Activated effector memory CD4-positive, alpha-beta T cell treated with Interleukin-2 at 50 U/mL for 16 hours (primary cell): ENCODE data around the gene BRF1.

Experiments
- DNase-seq: peaks from one replicate; pipeline ENCODE4 v3.0.0-alpha.2; 2020

BRF1 gene

DNA sequence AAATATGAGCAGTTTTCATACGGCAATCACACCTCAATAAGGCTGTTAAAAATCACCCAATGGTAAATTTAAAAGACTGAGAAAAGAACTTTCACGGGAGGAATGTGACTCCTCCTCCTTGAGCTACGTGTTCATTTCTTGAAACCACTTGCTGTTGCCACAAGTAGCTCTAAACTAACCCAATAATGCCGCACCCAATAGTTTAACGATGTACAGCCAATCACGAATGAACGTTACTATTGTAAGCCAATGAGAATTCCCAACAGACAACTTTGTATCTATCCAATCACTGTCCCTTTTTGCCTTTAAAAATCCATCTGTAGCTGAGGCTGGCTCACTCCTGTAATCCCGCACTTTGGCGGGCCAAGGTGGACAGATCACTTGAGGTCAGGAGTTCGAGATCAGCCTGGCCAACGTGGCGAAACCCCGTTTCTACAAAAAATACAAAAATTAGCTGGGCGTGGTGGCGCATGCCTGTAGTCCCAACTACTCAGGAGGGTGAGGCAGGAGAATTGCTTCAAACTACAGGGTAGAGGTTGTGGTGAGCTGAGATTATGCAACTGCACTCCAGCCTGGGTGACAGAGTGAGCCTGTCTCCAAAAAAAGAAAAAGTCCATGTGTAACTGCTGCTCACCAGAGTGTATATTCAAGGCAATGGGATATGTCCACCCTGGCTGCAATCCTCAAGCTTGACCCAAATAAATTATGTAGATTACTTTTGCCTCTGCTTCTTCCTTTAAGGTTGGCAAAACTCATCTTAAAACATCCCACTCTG lies 76.8 kb downstream of the BRF1 start:
- no peak for DNase-seq

DNA sequence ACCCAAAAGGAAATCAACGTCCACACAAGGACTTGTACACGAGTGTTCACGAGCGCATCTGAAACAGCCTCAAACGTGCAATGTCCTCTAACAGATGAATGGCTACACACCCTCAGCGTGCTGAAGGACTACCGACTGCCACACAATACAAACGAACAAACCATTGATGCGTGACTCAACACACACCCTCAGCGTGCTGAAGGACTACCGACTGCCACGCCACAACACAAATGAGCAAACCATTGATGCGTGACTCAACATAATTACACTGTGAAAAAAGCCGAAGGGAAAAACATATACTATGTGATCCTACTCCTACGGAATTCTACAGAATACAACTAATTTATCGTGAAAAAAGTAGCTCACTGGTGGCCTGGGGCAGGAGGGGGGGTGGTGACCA lies 77.5 kb downstream of the BRF1 start:
- DNase-seq = no peak

DNA sequence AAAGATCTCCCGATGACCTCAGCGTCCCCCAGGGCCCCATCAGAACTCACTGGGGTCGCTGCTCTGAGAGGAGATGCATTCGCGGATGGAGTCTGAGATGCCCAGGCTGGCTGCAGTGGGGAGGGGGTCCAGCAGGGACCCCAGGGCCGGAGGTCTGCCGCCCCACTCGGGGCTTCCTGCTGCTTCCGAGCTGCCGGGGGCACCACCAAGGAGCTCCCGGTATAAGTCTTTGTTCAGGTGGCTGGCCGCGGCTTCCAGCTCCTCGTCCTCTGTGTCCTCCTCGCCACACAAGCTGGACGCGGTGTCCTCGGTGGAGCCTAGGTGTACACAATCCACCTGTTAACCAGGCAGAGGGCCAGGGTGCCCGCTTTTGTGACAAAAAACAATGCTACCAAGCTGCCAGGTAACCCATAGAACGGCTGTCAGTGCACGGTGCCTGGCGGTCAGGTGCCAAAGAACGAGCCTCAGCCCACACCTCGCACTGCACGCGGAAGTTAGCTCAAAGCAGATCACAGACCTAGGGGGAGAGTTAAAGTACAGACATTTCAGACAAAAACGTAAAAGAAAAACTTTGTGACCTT lies 79.1 kb downstream of the BRF1 start:
- no peak for DNase-seq

DNA sequence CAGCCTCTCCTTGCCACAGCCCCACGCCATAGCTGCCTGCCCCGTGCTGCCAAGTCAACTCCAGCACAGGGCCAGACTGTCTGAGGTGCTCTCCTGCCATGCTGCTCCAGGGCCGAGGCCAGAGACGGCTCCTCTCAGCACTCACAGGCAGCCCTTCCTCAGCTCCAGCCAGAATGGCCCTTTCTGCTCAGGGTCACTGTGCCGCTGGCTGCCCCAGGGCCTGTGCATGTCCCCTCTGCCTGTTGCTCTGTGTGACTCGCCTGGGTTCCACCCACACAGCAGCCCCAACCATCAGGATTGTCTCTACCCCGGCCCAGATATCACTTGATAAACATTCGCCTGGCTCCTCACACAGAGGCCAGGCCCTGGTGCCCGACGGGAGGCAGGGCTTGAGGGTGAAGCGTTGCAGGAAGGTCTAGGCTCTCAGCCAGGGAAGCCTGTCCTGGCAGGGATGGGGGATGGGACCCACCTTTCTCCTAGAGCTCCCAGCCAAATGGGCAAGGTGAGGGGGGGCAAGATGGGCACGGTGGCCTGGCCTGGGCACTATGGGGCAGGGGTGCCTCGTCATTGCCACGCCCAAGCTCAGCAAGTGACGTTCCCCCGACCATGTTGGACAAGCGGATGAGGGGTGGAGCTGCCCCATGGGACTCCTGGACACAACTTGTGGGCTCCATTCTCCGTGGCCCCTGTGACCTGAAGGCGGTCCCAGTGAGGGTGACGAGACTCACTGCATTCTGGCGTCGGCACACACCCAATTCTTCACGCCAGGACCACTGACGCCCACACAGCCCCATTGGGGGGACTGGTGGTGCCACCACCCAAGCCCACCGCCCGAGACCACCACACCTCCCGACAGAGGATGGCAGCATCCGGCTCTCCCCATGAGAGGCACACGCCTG lies 79.9 kb downstream of the BRF1 start:
- DNase-seq = no peak

DNA sequence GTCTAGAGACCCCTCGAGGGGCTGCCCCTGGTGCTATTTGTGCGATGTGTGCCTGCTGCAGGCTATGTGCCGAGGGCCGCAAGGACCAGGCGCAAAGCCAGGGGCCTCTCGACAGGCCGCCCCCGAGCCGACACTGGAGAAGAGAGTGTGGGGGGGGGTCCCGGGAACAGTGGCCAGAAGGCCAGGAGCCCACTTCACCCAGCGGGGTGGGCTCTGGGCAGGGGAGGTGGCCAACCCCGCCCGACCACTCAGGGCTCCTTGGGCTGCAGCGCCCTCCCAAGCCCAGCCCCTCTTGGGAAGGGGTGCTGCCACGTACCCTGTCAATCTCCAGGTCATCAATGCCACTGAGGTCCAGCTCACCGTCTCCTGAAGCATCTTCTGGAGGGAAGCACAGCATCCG lies 81.0 kb downstream of the BRF1 start:
- no peak for DNase-seq

DNA sequence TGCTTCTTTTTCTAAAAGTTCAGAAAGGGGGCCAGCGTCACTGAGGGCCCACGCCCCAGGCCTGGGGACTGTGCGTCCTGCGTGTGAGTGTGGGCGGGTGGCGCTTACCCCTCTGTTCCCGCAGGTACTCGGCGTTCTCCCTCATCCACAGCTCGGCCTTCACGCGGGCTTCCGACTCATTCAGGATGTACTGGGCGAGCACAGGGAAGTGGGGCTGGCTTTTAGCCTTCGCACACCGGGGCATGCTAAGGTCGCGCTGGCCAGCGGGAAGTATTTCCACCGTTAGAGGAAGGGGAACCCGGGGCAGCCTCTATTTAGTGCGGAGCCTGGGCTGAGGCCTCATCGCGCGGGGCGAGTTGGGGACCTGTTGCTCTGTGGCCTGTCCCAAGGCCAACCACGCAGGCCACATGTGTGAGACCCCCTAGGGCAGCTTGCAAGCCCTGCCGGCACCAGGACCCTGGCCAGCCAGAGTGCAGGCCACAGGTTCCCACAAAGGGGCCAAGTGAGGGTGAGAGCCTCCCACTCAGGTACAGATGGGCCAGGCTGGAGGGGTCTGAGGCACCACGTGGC lies 81.7 kb downstream of the BRF1 start:
- no peak for DNase-seq

DNA sequence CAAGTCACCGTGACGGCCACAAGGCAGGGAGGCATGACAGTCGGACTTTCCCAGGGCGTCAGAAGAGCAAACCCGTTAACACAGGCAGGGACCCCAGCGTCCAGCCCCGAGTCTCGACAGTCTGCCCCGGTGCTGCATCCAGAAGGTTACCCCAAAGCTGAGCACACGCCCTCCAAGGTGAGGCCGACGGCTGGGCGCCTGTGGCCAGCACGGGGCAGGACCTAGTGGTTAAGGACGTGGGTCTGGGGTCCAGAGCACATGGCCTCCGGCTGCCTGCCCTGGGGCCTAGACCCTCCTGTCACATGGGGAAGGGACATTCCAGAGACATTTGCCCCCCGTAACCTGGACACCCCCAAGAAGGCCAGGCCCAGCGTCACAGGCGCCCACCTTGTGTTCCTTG lies 82.2 kb downstream of the BRF1 start:
- no peak for DNase-seq

DNA sequence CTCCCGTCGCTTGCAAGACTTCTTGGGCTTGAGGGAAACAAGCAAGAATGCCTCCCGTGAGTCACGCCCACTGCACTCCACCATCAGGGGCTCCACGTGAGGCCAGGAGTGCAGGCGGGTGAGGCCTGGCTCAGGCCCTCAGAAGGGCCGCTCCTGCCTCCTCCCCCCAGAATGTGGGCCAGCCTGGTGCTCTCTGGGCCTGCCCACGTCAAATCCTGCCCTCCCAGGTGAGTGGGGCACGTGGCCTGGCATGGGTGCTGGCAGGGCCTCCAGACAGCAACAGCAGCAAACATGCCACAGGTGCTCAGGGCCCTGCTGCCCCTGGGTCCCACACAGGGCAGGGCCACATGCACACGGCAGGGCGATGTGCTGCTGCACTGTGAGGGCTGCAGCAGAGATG lies 83.0 kb downstream of the BRF1 start:
- DNase-seq = no peak

DNA sequence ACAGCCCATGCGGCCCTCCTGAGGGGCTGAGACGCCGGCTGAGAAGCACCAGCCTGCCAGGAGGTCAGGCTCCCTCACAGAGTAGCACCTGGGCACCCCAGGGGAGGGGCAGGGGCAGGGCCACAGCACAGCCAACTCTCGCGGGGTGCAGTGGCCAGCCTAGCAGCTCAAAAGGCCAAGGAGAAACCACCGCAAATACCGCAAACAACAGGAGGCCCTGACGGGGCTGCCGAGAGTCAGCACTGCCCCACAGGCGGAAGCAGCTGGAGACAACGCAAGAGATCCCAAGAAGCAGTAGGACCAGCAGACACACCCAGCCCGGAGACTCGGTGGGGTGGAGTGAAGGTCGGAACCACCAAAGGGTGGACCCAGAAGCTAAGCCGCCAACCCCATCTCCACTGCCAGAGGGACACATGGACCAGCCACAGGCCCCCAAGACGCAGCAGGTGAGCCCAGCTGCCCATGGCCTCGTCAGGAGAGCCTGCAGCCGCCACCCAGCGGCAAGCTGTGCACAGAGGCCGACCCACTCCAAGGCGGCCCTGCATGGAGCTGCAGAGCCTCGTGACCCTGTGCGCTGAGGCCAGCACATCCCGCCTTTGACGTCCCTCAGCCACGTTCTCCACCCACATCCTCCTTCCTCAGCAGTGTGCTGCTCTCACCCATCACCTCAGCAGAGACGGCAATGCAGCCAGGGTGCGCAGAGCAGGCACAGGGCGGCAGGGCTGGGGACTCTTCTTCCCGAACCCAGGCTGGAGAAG lies 84.1 kb downstream of the BRF1 start:
- no peak for DNase-seq

DNA sequence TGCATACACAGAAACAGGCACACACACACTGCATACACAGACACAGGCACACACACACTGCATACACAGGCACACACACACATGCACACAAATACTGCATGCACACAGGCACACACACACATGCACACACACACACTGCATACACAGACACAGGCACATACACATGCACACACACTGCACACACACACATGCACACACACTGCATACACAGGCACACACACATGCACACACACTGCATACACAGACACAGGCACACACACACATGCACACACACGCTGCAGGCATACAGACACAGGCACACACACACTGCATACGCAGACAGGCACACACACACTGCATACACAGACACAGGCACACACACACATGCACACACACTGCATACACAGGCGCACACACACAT lies 85.2 kb downstream of the BRF1 start:
- no peak for DNase-seq

DNA sequence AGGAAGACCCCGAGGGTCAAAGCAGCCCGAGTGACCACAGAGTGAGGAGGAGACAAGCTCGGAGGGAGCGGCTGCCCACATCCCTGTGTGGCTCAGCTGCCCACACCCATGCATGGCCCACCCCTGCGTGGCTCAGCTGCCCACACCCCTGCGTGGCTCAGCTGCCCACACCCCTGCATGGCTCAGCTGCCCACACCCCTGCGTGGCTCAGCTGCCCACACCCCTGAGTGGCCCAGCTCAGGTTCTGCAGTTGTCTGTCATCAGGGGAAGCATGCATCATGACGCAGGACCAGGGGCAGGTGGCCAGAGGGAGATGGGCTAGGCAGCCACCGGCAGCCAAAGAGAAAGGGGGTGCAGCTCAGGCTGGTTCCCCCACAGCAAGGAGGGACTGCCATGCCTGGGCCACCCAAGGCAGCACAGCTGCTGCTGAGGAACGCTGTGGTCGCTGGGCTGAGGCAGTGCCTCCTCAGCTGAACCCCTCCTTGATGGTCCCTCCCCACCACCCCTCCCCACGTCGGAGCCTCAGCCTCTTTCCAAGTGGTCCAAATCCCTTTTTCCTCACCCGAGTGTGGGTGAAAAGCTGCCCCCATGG lies 86.4 kb downstream of the BRF1 start:
- no peak for DNase-seq

DNA sequence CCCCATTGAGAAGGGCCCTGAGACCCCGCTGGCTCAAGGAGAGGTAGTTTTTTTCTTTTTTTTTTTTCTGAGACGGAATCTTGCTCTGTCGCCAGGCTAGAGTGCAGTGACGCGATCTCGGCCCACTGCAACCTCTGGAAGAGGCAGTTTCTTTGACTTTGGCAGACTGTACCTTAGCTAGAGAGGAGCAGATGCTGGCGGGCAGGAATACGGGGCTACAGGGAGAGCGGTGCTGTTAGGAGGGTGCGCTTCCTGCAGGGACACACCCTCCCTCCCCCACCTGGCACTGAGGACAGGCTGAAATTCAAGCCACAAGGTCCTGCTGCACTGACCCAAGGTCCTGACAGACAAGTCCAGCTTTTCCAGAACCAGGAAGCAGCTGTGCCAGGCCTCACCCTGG lies 87.4 kb downstream of the BRF1 start:
- no peak for DNase-seq

DNA sequence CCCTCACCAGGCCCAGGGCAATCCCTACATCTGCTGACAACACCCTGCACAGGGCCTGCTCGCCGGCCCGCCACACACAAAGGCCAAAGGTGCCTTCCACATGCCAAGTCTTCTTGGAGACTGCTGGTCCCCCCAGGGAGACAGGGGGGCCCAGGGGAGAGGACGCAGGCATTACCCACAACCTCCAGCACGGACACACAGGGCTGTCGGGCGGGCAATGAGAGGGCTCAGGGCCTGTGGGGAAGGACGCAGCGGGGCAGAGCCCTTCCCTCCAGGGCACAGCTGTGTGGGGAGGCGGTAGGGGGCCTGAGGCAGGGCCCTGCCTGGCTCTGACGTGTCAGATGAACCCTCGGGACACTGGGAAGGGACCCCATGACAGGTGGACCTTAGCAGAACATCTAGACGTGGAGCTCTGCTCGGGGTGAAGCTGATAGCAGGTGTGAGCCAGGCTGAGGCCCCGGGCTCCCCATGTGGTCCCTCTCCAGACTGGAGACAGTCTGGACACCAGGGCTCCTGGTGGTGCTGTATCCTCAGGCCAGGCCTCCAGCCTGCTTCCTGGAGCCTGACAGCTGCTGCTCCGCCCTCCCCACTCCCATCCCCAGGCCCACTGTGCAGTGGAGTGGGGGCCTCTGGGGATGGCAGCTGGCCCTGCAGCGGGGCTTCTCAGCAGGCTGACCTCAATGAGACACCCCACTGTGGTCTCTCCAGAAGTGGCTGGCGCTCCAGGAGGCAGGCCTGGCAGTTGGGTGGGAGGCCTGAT lies 88.1 kb downstream of the BRF1 start:
- no peak for DNase-seq

DNA sequence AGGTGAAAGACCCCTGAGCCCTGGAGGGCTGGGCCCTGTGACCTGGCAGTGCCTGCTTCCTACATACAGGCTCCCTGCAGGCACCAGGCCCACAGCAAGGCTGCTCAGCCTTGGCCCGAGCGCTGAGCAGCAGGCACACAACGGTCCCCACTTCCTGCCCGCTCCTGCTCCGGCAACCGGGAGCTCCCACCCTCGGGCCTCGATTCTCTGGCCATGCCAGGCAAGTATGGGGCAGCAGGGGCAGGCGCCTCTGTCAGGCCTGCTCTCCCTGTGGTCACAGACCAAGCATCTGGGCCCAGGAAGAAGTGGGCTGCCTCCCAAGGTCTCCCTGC lies 89.1 kb downstream of the BRF1 start:
- no peak for DNase-seq

DNA sequence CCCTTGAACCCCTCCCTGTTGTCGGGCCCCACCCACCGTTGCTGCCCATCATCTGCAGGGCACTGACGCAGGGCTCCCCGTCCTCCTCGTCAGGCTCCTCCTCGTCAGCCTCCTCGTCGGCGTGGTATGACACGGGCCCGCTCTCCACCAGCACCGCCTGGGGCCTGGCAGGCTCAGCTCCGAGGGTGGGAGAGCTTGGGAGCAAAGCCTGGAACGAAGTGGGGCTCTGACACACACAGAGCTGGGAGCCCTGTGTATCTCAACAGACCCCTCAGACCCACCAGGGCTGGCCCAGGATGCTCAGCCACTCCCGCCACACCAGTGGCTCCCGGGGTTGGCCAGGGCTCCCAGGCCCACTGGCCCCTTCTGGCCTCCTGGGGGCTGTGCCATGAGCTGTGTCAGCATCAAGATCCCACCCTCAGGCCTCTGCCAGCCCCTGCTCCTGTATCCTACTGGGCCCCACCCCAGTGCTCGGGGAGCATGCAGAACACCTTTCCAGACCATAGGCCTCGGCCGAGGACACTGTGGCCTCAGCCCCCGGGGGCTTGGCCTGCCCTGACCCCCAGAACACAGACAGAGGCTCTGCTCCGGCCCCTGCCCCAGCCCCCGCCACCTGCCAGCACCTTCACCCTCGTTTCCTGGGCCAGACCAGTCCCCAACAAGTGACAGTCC lies 89.6 kb downstream of the BRF1 start:
- no peak for DNase-seq

DNA sequence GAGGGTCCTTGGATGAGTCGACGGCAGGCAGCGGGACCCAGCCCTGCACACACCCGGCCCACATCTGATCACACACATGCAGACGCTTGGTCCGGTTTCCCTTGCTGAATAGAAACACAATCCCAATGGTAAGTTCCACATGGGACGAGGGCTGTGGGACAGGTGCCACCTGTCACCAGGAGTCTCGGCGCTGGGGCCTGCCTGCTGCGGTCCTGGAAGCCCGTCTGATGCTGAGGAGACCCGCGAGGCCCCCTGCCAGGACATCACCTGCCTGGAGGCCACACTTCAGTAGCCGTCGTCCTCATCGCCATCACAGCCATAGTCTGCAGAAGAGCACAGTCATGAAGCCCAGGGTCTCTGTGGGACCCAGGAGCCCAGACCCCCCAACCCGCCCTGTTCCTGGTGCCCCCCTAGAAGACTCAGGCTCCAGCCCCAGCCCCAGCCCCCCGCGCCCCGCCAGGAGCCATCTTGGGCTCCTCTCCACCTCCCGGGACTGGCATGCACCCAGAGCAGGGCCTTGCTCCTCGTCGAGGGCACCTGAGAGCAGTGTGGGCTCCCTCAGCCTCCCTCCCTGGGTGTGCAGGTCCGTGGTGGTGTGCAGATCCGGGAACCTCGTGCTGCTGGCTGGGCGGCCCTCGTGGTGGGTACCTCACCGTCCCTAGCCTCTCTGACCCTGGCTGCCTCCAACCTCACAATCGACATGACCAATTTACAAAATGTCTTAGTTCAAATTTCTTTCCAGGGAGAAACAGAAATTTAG lies 90.4 kb downstream of the BRF1 start:
- no peak for DNase-seq

DNA sequence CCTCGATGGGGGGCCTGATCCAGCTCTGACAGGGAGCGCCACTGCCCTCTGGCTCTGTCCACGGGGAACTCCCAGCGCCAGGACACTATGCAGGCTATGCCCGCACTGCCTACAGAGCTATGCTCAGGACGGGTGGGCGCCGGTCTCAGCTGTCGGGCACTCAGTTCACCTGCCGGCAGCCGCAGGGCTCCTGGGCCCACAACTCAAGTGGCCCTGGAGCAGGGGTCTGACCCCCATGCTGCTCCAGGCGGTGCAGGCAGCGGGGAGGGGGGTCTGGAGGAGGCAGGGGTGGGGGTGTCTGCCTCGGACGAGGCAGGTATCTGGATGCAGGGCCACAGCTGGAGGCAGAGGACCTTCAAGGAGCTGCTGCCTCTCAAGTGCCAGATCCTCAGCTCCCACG lies 91.2 kb downstream of the BRF1 start:
- DNase-seq = no peak

DNA sequence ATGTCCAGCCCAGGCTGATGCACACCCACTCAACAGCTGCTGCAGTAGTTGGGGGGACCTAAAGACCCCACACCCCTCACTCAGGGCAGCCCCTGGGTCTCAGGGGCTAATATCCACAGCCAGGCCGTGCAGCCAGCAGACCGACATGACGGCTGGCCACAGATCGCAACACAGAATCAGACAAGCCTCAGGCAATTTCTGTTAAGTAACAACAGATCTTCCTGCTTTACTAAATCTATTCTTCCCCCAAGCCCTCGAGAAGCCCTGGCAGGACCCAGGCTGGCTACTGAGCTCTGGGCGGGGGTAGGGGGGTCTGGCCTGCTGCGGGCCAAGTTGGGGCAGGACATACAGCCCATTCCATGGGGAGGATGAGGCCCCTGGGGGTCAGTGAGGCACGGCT lies 91.7 kb downstream of the BRF1 start:
- no peak for DNase-seq

DNA sequence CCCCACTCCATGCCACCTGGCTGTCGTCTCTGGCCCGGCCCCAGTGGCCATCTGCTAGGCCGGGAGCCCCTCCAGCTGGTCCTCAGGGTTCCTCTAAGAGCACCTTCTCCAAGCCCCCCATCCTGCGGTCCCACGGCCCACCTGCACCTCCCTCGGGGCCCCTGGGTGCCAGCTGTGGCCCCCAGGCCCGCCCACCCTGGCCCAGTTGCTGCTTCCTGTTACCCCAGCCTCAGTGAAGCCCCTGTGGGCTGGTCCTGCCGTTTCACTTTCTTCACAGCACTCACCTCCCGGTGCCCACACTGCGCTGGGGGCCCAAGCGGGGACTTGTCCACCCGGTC lies 92.1 kb downstream of the BRF1 start:
- DNase-seq = no peak

DNA sequence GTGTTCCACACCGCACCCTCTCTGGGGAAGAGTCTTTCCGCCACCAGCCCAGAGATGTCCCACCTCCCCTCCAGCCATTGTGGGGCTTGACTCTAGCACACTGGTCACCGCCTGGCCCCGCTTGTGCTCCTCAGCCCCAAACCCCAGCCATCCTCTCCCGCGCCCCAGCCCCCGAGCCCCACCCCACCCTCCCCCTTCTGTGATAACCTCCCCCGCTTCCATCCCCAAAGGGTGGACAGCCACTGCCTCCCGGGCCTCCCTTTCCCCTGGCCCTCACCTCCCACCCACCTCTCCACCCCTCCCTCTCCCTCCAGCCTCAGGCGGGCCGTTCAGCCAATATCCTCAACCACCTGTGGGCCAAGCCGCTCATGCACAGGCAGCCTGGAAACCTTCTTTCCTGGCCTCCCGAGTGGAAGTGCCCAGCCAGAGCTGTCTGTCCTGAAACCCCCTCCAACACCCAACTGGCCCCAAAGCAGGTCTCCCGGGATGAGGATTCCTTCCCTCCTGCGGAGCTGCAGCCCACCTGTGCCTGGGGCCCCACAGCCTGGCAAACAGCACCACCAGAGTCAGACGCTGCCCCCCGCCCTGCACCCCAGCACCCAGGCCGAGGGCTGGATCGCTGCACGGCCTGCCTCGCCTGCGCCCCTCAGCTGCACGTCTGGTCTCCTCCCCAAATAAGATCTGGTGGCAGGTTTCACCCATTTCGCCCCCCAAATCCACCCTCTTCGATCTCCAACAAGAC lies 92.6 kb downstream of the BRF1 start:
- DNase-seq = no peak
